Brain microvascular endothelial cell (primary cell): ENCODE measurements around the gene DDAH1.

ENCODE experiments used
- DNase-seq: peaks from one replicate; pipeline ENCODE4 v3.0.0-alpha.2; 2020
- H3K27ac ChIP-seq: fragments of 250-450 bp; sonication (Bioruptor Pico); 2 replicates; pipeline ENCODE4 v1.5.1; 2020; ENCODE audit warnings: mild to moderate bottlenecking, moderate library complexity
- H3K27me3 ChIP-seq: fragments of 250-450 bp; sonication (Bioruptor Pico); replicated peaks from 2 replicates; pipeline ENCODE4 v1.5.1; 2020; ENCODE audit warnings: mild to moderate bottlenecking
- H3K36me3 ChIP-seq: fragments of 250-450 bp; sonication (Bioruptor Pico); replicated peaks from 2 replicates; pipeline ENCODE4 v1.5.1; 2020; ENCODE audit warnings: mild to moderate bottlenecking
- H3K4me3 ChIP-seq: 2 replicates; pipeline ENCODE4 v1.5.1; 2011; ENCODE audit warnings: low read depth, mild to moderate bottlenecking, control low read depth, low read length, moderate library complexity
- in situ Hi-C: cut with HindIII; loops from 2 replicates; pipeline ENCODE4 v1.10.0; 2017; ENCODE audit warnings: low sequenced_read_pairs, low pct_ligation_motif_present
- TF ChIP-seq, protein P1 (sequence below): IDR thresholded peaks from 2 replicates; pipeline ENCODE4 v1.5.1; 2011; ENCODE audit warnings: low read depth, mild to moderate bottlenecking, moderate library complexity, low read length, control low read depth, inconsistent platforms; ENCODE audit errors: missing control alignments

Gene DDAH1

DNA sequence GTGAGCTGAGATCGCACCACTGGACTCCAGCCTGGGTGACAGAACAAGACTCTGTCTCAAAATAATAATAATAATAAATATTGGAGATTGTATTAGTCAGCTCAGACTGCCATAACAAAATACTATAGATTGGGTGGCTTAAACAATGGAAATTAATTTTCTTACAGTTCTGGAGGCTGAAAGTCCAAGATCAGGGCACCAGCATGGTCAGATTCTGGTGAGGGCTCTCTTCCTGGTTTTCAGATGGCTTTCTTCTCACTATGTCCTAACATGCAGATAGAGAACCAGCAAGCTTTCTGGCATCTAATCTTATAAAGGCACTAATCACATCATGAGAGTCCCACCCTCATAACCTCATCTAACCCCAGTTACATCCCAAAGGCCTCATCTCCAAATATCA, 23.2 kb upstream of the DDAH1 start:
- no peak overlapping the region for H3K4me3 ChIP-seq
- H3K27ac ChIP-seq: no peak overlapping the region
- peaks cover 15% of the 10 kb centered on the region for H3K36me3 ChIP-seq
- DNase-seq: no peak
- no peaks in the 10 kb centered on the region for H3K27me3 ChIP-seq
- TF ChIP-seq, protein P1, sequence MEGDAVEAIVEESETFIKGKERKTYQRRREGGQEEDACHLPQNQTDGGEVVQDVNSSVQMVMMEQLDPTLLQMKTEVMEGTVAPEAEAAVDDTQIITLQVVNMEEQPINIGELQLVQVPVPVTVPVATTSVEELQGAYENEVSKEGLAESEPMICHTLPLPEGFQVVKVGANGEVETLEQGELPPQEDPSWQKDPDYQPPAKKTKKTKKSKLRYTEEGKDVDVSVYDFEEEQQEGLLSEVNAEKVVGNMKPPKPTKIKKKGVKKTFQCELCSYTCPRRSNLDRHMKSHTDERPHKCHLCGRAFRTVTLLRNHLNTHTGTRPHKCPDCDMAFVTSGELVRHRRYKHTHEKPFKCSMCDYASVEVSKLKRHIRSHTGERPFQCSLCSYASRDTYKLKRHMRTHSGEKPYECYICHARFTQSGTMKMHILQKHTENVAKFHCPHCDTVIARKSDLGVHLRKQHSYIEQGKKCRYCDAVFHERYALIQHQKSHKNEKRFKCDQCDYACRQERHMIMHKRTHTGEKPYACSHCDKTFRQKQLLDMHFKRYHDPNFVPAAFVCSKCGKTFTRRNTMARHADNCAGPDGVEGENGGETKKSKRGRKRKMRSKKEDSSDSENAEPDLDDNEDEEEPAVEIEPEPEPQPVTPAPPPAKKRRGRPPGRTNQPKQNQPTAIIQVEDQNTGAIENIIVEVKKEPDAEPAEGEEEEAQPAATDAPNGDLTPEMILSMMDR: no peak
- in situ Hi-C loops: no loop called here

DNA sequence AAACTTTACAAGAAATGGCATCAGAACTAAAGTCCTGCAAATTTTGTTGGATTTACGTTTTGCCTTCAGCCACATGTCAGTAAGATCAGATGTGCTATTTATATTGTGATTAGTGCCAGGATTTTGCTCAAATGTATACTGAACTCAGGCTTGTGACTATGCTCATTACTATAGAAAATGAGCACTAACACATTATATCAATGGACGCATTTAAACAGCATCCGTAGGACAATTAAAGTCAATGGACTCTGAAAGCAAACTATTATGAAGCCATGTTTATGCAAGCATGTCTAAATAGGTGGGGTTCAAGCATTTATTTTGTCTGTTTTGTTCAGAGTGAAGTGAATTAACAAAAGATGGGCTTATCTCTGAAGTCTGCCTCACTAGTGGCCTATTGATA, 20.6 kb upstream of the DDAH1 start:
- in situ Hi-C loops: no loop called here
- TF ChIP-seq, protein P1: no peak
- no peak overlapping the region for H3K27ac ChIP-seq
- DNase-seq: no peak
- peaks cover 5% of the 10 kb centered on the region for H3K36me3 ChIP-seq
- no peaks in the 10 kb centered on the region for H3K27me3 ChIP-seq
- no peak overlapping the region for H3K4me3 ChIP-seq

DNA sequence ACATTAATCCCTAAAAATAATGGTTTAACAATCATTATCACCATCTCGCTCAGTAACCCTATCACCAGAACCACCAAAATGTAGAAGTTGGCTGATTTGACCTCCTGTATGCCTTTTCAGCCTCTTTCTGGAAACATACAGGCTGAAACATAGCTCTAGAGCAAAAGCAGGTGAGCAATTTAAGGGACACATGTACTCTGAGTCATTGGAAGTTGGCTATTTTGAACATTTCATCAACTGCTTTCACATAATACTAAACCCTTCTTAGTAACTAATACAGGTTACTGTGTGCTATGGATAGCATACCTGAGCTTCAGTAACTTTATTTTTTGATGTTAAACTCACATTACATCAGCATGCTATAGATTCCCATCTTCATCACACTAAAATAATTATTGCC, 19.8 kb upstream of the DDAH1 start:
- TF ChIP-seq, protein P1: no peak
- in situ Hi-C loops: no loop called here
- H3K36me3 ChIP-seq: peaks cover 5% of the 10 kb centered on the region
- DNase-seq: no peak
- H3K27ac ChIP-seq: no peak overlapping the region
- no peaks in the 10 kb centered on the region for H3K27me3 ChIP-seq
- H3K4me3 ChIP-seq: no peak overlapping the region

DNA sequence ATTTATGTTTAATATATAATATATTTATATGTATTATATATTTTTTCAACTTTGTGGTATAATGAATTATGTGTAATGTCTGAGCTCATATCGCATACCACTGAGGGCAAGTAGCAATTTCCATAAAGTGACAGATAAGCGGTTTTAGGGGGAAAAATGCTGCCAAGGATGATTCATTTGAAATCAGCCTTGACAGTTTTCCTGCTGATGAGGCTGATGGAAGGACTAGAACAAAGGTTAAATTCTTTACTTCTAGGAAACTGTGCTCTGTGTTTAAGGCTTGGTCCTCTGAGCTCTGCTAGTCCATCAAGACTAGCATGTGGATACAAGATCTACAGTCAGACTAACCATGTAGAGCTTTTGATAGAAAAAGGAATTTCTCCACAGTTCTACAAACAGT, 19.3 kb upstream of the DDAH1 start:
- H3K36me3 ChIP-seq: peaks cover 5% of the 10 kb centered on the region
- H3K4me3 ChIP-seq: no peak overlapping the region
- no peaks in the 10 kb centered on the region for H3K27me3 ChIP-seq
- in situ Hi-C loops: no loop called here
- peak; percentile 59 for DNase-seq
- TF ChIP-seq, protein P1: no peak
- no peak overlapping the region for H3K27ac ChIP-seq

DNA sequence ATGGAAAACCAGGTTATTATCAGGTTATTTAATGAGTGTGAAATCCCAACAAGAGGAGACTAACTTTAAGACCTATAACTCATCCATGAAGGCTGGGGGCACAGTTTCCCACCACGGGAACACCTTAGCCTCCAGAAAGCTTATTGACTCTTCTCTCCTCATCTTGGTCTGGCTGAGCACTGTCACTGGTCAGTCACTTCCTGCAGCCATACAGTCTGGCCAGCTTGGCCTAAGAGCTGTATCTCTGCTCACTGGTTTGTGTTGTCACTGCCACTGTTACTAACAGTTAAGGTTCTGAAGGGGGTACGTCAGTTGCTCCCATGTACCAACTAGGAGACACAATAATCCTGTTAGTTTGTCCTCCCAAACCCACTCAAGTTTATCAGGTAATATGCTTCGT, 16.7 kb upstream of the DDAH1 start:
- DNase-seq: no peak
- H3K36me3 ChIP-seq: no peaks in the 10 kb centered on the region
- no peak overlapping the region for H3K27ac ChIP-seq
- TF ChIP-seq, protein P1: no peak
- no peaks in the 10 kb centered on the region for H3K27me3 ChIP-seq
- in situ Hi-C loops: no loop called here
- H3K4me3 ChIP-seq: no peak overlapping the region

DNA sequence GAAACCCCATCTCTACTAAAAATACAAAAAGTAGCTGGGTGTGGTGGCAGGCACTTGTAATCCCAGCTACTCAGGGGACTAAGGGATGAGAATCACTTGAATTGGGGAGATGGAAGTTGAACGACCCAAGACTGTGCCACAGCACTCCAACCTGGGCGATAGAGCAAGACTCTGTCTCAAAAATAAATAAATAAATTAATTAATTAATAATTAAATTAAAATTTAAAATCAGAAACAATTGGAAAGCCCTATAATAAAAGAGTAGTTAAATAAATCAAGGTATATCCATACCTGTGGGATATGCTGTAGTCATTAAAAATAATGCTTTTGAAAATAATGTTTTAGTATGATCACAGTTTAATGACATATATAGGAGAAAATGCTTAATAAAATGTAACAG, 15.6 kb upstream of the DDAH1 start:
- no peak overlapping the region for H3K4me3 ChIP-seq
- H3K36me3 ChIP-seq: no peaks in the 10 kb centered on the region
- in situ Hi-C loops: no loop called here
- DNase-seq: no peak
- TF ChIP-seq, protein P1: no peak
- no peak overlapping the region for H3K27ac ChIP-seq
- H3K27me3 ChIP-seq: no peaks in the 10 kb centered on the region
